Panc1 (cell line): Measurements from ENCODE around the gene ZNF516. TPM values are rescaled to one million over a fixed set of nuclear protein-coding genes. Genes with fewer than 3 reads are reported as not detected.

ENCODE experiments used
- ATAC-seq: fragments of 200-7000 bp; cut with Tn5 transposase; 2 replicates; pipeline ENCODE4 v1.9.1; 2020; ENCODE audit warnings: mild to moderate bottlenecking, moderate library complexity
- BruUV-seq: library from RNA; stranded (reverse); fragments of 400-500 nt; replicated peaks from 2 replicates; lab custom pipeline; 2021; lab: Mats Ljungman, UMichigan
- CTCF ChIA-PET: fragments of 300-600 bp; sonication (Branson Sonifier 250); formaldehyde crosslinking; loops from one replicate; lab custom pipeline; 2022; ENCODE audit warnings: antibody characterized with exemption; lab: Charles Lee
- POLR2A ChIA-PET: fragments of 300-600 bp; sonication (Branson Sonifier 250); formaldehyde crosslinking; loops from one replicate; lab custom pipeline; 2022; ENCODE audit warnings: antibody characterized with exemption; lab: Charles Lee
- DNase-seq: peaks from one replicate; pipeline ENCODE4 v3.0.0-alpha.2; 2010; ENCODE audit warnings: low read depth, low spot score
- H3K27ac ChIP-seq: 2 replicates; pipeline ENCODE4 v1.5.1; 2011; ENCODE audit warnings: mild to moderate bottlenecking, low read length, inconsistent platforms
- H3K27me3 ChIP-seq: fragments of 200-500 bp; sonication (Bioruptor generic); 2 replicates; pipeline ENCODE4 v1.6.0; 2014; ENCODE audit warnings: low read length, inconsistent platforms; ENCODE audit not compliant: control insufficient read depth, insufficient read depth
- H3K36me3 ChIP-seq: fragments of 200-500 bp; sonication (Bioruptor generic); 2 replicates; pipeline ENCODE4 v1.5.1; 2014; ENCODE audit warnings: inconsistent platforms, mild to moderate bottlenecking, low read length, moderate library complexity; ENCODE audit not compliant: control insufficient read depth, insufficient read depth
- H3K4me1 ChIP-seq: 2 replicates; pipeline ENCODE4 v1.5.1; 2011; ENCODE audit warnings: inconsistent platforms, mild to moderate bottlenecking, low read length, moderate library complexity; ENCODE audit not compliant: control insufficient read depth, insufficient read depth
- H3K4me3 ChIP-seq, 2 experiments: 2 replicates each; pipeline ENCODE4 v1.5.1; 2011 to 2012; ENCODE audit warnings: low read depth in 2 of 2, low read length in 2 of 2, mild to moderate bottlenecking in 2 of 2, inconsistent platforms in 1 of 2, moderate library complexity in 1 of 2
- H3K9me3 ChIP-seq: fragments of 200-500 bp; sonication (Bioruptor generic); 2 replicates; pipeline ENCODE4 v1.5.1; 2014; ENCODE audit warnings: low read depth, mild to moderate bottlenecking, inconsistent platforms, low read length, moderate library complexity; ENCODE audit not compliant: control insufficient read depth, insufficient read depth
- CTCF ChIP-seq: fragments of 450-650 bp; IDR thresholded peaks from 2 replicates; pipeline ENCODE4 v1.5.1; 2017; ENCODE audit warnings: mild to moderate bottlenecking
- POLR2AphosphoS5 ChIP-seq: IDR thresholded peaks from 2 replicates; pipeline ENCODE4 v1.6.1; 2012; ENCODE audit warnings: mild to moderate bottlenecking, low read depth, low read length, moderate library complexity
- REST ChIP-seq, 2 experiments: IDR thresholded peaks; 2 replicates each; pipeline ENCODE4 v1.6.1; 2011 to 2012; ENCODE audit warnings: low read depth in 2 of 2, control low read depth in 1 of 2, low read length in 1 of 2, mild to moderate bottlenecking in 1 of 2, moderate library complexity in 1 of 2; ENCODE audit not compliant: insufficient read depth in 1 of 2
- SIN3A ChIP-seq: IDR thresholded peaks from 2 replicates; pipeline ENCODE4 v1.6.1; 2012; ENCODE audit warnings: low read depth, mild to moderate bottlenecking, low read length, moderate library complexity, borderline replicate concordance; ENCODE audit not compliant: insufficient read depth
- TCF7L2 ChIP-seq: IDR thresholded peaks from 2 replicates; pipeline ENCODE4 v1.6.1; 2011; ENCODE audit warnings: mild to moderate bottlenecking, low read depth, low read length, inconsistent platforms
- in situ Hi-C: cut with HindIII; loops from 2 replicates; pipeline ENCODE4 v1.10.0; 2016; ENCODE audit warnings: low sequenced_read_pairs, low pct_unique_long_range_greater_than_20kb
- intact Hi-C: fragments of 100-400 bp; cut with micrococcal nuclease; formaldehyde crosslinking; loops from one replicate; pipeline ENCODE4 v1.10.0; 2022; ENCODE audit not compliant: unreplicated experiment
- total RNA-seq: library from RNA; stranded (reverse); gene quantifications from one replicate; pipeline ENCODE4 v1.2.1, GENCODE V29; 2021; ENCODE audit not compliant: unreplicated experiment

Gene ZNF516
- total RNA-seq, 1 experiment from 2014 or later: 28.6 TPM

GRCh38 chr18:76492669-76493212, 2.3 kb downstream of the ZNF516 start:
- TF ChIP-seq SIN3A: 0 out of 2 replicates have a peak, but pooled peaks have one; percentile 84
- TF ChIP-seq POLR2AphosphoS5: peak; percentile 53; the same call in 1 of the 2 replicates
- no peak for TF ChIP-seq CTCF
- TF ChIP-seq TCF7L2: peak; percentile 68; the same call in 1 of the 2 replicates
- TF ChIP-seq REST (IDR thresholded peaks at IDR 0.05; ENCODE audit: insufficient read depth in 1 of 2, low read depth in 2 of 2, low read length in 1 of 2): 0 out of 4 replicates have a peak, but pooled peaks of 1 of the 2 experiments have one; percentile 48
- H3K4me3 ChIP-seq: peak overlapping the region; percentile 62 to 97
- intact Hi-C loops: loop anchor here (5.0 to 10.0 kb wide), 2 partner anchors 95 to 192 kb away; no protein-coding TSS in a partner anchor
- H3K27me3 ChIP-seq: peaks cover 7% of the 10 kb centered on the region
- ChIA-PET CTCF (interaction anchor here (0.8 to 1.4 kb wide), 2 partner anchors 11 to 44 kb away, joined by 3 to 4 read pairs; no protein-coding TSS in a partner anchor), POLR2A (interaction anchor here (0.6 to 0.7 kb wide), 4 partner anchors 100 to 1868 kb away, joined by 3 to 7 read pairs (median 4); no protein-coding TSS in a partner anchor)
- peak; percentile 86 for ATAC-seq
- in situ Hi-C loops: no loop called here
- H3K9me3 ChIP-seq: no peaks in the 10 kb centered on the region
- peaks cover 39% of the 10 kb centered on the region for H3K4me1 ChIP-seq
- no TSS peak for BruUV-seq
- H3K36me3 ChIP-seq: no peaks in the 10 kb centered on the region; the same call in 1 of the 2 replicates
- DNase-seq: peak; percentile 97
- H3K27ac ChIP-seq: peak overlapping the region; percentile 83

DNA sequence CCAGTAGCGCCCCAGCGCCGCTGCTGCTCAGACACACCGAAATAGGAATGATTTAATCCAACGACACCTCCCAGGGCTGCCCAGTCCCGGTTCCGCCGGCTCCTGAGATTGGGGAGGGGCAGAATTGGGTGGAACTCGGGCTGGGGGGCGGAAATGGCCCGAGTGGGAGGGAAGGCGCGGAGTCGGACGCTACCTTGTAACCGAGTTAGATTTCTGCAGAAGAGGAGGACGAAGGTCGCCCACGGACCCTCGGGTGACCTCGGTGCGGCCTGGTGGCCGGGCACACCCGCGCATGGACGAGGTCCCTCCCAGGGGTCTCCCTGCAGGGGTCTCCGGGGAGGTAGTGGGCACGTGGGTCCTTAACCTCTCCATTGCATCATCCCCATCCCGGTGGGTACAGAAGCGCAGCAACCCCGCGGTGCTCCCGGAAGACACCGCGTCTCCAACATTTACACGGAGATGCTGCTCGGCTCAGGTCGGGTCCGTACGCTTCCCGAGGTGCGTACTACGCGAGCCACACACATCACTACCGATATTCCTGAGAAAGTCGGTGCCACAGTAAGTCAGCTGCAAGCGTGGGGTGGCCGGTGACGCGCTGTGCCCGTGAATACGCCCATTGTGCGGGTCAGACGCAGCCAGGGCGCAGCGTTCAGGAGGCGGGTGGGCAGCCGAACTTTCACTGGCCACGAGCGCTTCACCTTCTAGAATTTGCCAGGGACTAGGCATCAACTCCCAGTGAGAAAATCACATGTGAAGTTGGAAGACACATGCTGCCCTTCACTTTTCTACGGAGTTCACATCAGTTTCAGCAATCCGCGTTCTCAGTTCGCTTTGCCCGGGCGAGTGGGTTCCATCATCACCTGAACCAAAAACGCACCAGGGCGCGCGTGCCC, 3.0 kb downstream of the ZNF516 start:
- in situ Hi-C loops: no loop called here
- DNase-seq (no peak), ATAC-seq (peak; percentile 29)
- Histone ChIP-seq H3K27me3 (peaks cover 5% of the 10 kb centered on the region), H3K4me3 (peak overlapping the region; percentile 62 to 97), H3K4me1 (peaks cover 43% of the 10 kb centered on the region), H3K36me3 (no peaks in the 10 kb centered on the region; the same call in 1 of the 2 replicates), H3K9me3 (no peaks in the 10 kb centered on the region), H3K27ac (peak overlapping the region; percentile 83)
- BruUV-seq: no TSS peak
- ChIA-PET CTCF (interaction anchor here (1.4 kb wide), 1 partner anchor 11 kb away, joined by 4 read pairs; no protein-coding TSS in a partner anchor), POLR2A (no interaction called here)
- intact Hi-C loops: loop anchor here (5.0 to 10.0 kb wide), 2 partner anchors 95 to 193 kb away; no protein-coding TSS in a partner anchor
- TF ChIP-seq TCF7L2 (no peak), CTCF (no peak), POLR2AphosphoS5 (peak; percentile 23; the same call in 1 of the 2 replicates), REST (IDR thresholded peaks at IDR 0.05; ENCODE audit: insufficient read depth in 1 of 2, low read depth in 2 of 2, low read length in 1 of 2) (no peak), SIN3A (peak; percentile 79; the same call in 1 of the 2 replicates)
